Adipocyte (in vitro differentiated cells): ENCODE data around the gene ADGRB3.
A peak's percentile ranks its signal among the peaks of the same experiment; 100 is the strongest.
"Not testable (repeated sequence)": the region's sequence is repeated elsewhere in the genome, so short reads cannot be mapped to it uniquely, and the experiment has no call there.

Source experiments
- DNase-seq: peaks from one replicate; pipeline ENCODE4 v3.0.0-alpha.2; 2015; ENCODE audit warnings: low read depth
- H3K27me3 ChIP-seq: replicated peaks from 2 replicates; pipeline ENCODE4 v1.7.0; 2013; ENCODE audit warnings: mild to moderate bottlenecking, low read length, moderate library complexity; ENCODE audit not compliant: control insufficient read depth, insufficient read depth
- H3K36me3 ChIP-seq: 2 replicates; pipeline ENCODE4 v1.7.0; 2013; ENCODE audit warnings: low read length, mild to moderate bottlenecking, moderate library complexity; ENCODE audit not compliant: control insufficient read depth, insufficient read depth, severe bottlenecking
- H3K4me1 ChIP-seq: 2 replicates; pipeline ENCODE4 v1.7.0; 2013; ENCODE audit warnings: mild to moderate bottlenecking, low read length, moderate library complexity; ENCODE audit not compliant: control insufficient read depth, insufficient read depth
- H3K4me3 ChIP-seq: 2 replicates; pipeline ENCODE4 v1.7.0; 2013; ENCODE audit warnings: mild to moderate bottlenecking, low read length, moderate library complexity
- H3K9ac ChIP-seq: 2 replicates; pipeline ENCODE4 v1.7.0; 2013; ENCODE audit warnings: mild to moderate bottlenecking, low read length, moderate library complexity
- H3K9me3 ChIP-seq: 2 replicates; pipeline ENCODE4 v1.7.0; 2013; ENCODE audit warnings: mild to moderate bottlenecking, low read length, moderate library complexity; ENCODE audit not compliant: control insufficient read depth

ADGRB3 gene

GRCh38 chr6:68651011-68651985, 16.2 kb downstream of the ADGRB3 start:
- Histone ChIP-seq H3K4me3 (no peak overlapping the region), H3K4me1 (peaks cover 3% of the 10 kb centered on the region), H3K9ac (no peak overlapping the region), H3K9me3 (no peaks in the 10 kb centered on the region), H3K36me3 (no peaks in the 10 kb centered on the region), H3K27me3 (peaks cover 3% of the 10 kb centered on the region)
- peak; percentile 32 for DNase-seq

- H3K9me3 ChIP-seq = no peaks in the 10 kb centered on the region
- H3K27me3 ChIP-seq = peaks cover 3% of the 10 kb centered on the region
- H3K4me3 ChIP-seq = no peak overlapping the region
- H3K4me1 ChIP-seq = peaks cover 3% of the 10 kb centered on the region
- H3K36me3 ChIP-seq = no peaks in the 10 kb centered on the region
- no peak overlapping the region for H3K9ac ChIP-seq
- DNase-seq = no peak
Observed at GRCh38 chr6:68652117-68652536, 17.0 kb downstream of the ADGRB3 start.

GRCh38 chr6:68653074-68653705, 18.1 kb downstream of the ADGRB3 start:
- no peaks in the 10 kb centered on the region for H3K36me3 ChIP-seq
- no peaks in the 10 kb centered on the region for H3K9me3 ChIP-seq
- no peak overlapping the region for H3K4me3 ChIP-seq
- peaks cover 3% of the 10 kb centered on the region for H3K27me3 ChIP-seq
- DNase-seq = no peak
- peaks cover 3% of the 10 kb centered on the region for H3K4me1 ChIP-seq
- H3K9ac ChIP-seq = no peak overlapping the region

- no peaks in the 10 kb centered on the region for H3K36me3 ChIP-seq
- H3K4me3 ChIP-seq = no peak overlapping the region
- no peaks in the 10 kb centered on the region for H3K9me3 ChIP-seq
- H3K4me1 ChIP-seq = peaks cover 3% of the 10 kb centered on the region
- H3K27me3 ChIP-seq = peaks cover 3% of the 10 kb centered on the region
- no peak for DNase-seq
- H3K9ac ChIP-seq = no peak overlapping the region
Observed at GRCh38 chr6:68653706-68654089, 18.6 kb downstream of the ADGRB3 start.

- Histone ChIP-seq H3K9ac (no peak overlapping the region), H3K27me3 (peaks cover 3% of the 10 kb centered on the region), H3K4me3 (no peak overlapping the region), H3K36me3 (no peaks in the 10 kb centered on the region), H3K9me3 (no peaks in the 10 kb centered on the region), H3K4me1 (peaks cover 3% of the 10 kb centered on the region)
- DNase-seq = no peak
Observed at GRCh38 chr6:68654134-68654533, 19.1 kb downstream of the ADGRB3 start.

GRCh38 chr6:68655028-68655427, 19.9 kb downstream of the ADGRB3 start:
- Histone ChIP-seq H3K27me3 (peaks cover 3% of the 10 kb centered on the region), H3K36me3 (no peaks in the 10 kb centered on the region), H3K9me3 (no peaks in the 10 kb centered on the region), H3K9ac (no peak overlapping the region), H3K4me1 (peaks cover 3% of the 10 kb centered on the region), H3K4me3 (no peak overlapping the region)
- no peak for DNase-seq

- DNase-seq = no peak
- H3K4me3 ChIP-seq = no peak overlapping the region
- H3K27me3 ChIP-seq = peaks cover 3% of the 10 kb centered on the region
- H3K9ac ChIP-seq = no peak overlapping the region
- no peaks in the 10 kb centered on the region for H3K36me3 ChIP-seq
- H3K4me1 ChIP-seq = no peaks in the 10 kb centered on the region
- H3K9me3 ChIP-seq = no peaks in the 10 kb centered on the region
Observed at GRCh38 chr6:68657374-68658139, 22.5 kb downstream of the ADGRB3 start.

GRCh38 chr6:68658338-68658737, 23.3 kb downstream of the ADGRB3 start:
- no peaks in the 10 kb centered on the region for H3K9me3 ChIP-seq

GRCh38 chr6:68673255-68673654, 38.2 kb downstream of the ADGRB3 start:
- DNase-seq = no peak
- no peaks in the 10 kb centered on the region for H3K4me1 ChIP-seq
- no peaks in the 10 kb centered on the region for H3K9me3 ChIP-seq
- peaks cover 4% of the 10 kb centered on the region for H3K27me3 ChIP-seq
- H3K4me3 ChIP-seq = no peak overlapping the region
- no peak overlapping the region for H3K9ac ChIP-seq
- H3K36me3 ChIP-seq = no peaks in the 10 kb centered on the region

More at GRCh38 chr6:68658338-68658737, 23.3 kb downstream of the ADGRB3 start:
- Histone ChIP-seq H3K9ac (no peak overlapping the region), H3K27me3 (peaks cover 3% of the 10 kb centered on the region), H3K4me3 (no peak overlapping the region), H3K4me1 (no peaks in the 10 kb centered on the region), H3K36me3 (no peaks in the 10 kb centered on the region)
- no peak for DNase-seq

- Histone ChIP-seq H3K27me3 (peaks cover 4% of the 10 kb centered on the region), H3K9me3 (no peaks in the 10 kb centered on the region), H3K4me3 (no peak overlapping the region), H3K9ac (no peak overlapping the region), H3K36me3 (no peaks in the 10 kb centered on the region), H3K4me1 (no peaks in the 10 kb centered on the region)
- DNase-seq = no peak
Observed at GRCh38 chr6:68675548-68675947, 40.5 kb downstream of the ADGRB3 start.

- not testable (repeated sequence) for H3K36me3 ChIP-seq, H3K9me3 ChIP-seq, DNase-seq, H3K27me3 ChIP-seq, H3K4me1 ChIP-seq, H3K9ac ChIP-seq, H3K4me3 ChIP-seq
Observed at GRCh38 chr6:68676094-68676493, 41.0 kb downstream of the ADGRB3 start.
